ENCODE data around the gene MTCL1.

Gene MTCL1

DNA sequence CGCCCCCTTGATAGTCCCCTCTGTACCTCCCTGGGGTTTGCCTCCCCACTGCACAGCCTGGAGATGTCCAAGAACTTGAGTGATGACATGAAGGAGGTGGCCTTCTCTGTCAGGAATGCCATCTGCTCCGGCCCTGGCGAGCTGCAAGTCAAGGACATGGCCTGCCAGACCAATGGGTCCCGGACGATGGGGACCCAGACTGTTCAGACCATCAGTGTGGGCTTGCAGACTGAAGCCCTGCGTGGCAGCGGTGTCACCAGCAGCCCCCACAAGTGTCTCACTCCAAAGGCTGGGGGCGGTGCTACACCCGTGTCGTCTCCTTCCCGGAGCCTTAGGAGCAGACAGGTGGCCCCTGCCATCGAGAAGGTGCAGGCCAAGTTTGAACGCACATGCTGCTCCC, 119.9 kb downstream of the MTCL1 start:
- Mint-ChIP-seq H3K27ac (no peak overlapping the region), H3K36me3 (ENCODE audit: low read depth) (peaks cover 5% of the 10 kb centered on the region), H3K27me3 (ENCODE audit: low read depth) (no peaks in the 10 kb centered on the region), H3K4me3 (no peak overlapping the region), H3K4me1 (peaks cover 5% of the 10 kb centered on the region), H3K9me3 (no peaks in the 10 kb centered on the region)
- TF ChIP-seq, protein P1, sequence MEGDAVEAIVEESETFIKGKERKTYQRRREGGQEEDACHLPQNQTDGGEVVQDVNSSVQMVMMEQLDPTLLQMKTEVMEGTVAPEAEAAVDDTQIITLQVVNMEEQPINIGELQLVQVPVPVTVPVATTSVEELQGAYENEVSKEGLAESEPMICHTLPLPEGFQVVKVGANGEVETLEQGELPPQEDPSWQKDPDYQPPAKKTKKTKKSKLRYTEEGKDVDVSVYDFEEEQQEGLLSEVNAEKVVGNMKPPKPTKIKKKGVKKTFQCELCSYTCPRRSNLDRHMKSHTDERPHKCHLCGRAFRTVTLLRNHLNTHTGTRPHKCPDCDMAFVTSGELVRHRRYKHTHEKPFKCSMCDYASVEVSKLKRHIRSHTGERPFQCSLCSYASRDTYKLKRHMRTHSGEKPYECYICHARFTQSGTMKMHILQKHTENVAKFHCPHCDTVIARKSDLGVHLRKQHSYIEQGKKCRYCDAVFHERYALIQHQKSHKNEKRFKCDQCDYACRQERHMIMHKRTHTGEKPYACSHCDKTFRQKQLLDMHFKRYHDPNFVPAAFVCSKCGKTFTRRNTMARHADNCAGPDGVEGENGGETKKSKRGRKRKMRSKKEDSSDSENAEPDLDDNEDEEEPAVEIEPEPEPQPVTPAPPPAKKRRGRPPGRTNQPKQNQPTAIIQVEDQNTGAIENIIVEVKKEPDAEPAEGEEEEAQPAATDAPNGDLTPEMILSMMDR (IDR thresholded peaks at IDR 0.05; ENCODE audit: unreplicated experiment in 3 of 3), result no peak

DNA sequence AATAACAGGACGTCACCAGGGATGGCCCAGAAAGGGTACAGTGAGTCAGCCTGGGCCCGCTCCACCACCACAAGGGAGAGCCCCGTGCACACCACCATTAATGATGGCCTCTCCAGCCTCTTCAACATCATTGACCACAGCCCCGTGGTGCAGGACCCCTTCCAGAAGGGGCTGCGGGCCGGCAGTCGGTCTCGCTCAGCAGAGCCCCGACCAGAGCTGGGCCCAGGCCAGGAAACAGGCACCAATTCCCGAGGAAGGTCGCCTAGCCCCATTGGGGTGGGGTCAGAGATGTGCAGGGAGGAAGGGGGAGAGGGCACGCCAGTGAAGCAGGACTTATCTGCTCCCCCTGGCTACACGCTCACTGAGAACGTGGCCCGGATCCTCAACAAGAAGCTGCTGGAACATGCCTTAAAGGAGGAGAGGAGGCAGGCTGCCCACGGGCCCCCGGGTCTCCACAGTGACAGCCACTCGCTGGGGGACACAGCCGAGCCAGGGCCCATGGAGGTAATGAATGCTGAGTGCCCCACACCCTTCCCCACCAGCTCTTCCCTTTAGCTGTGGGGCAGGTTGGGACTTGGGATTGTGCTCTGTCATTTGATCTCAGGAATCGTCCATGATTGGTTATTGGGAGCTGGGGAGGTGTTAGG, 120.5 kb downstream of the MTCL1 start:
- TF ChIP-seq, protein P1 (IDR thresholded peaks at IDR 0.05; ENCODE audit: unreplicated experiment in 3 of 3), result no peak
- Mint-ChIP-seq H3K4me3 (no peak overlapping the region), H3K36me3 (ENCODE audit: low read depth) (peaks cover 3% of the 10 kb centered on the region), H3K9me3 (no peaks in the 10 kb centered on the region), H3K4me1 (peaks cover 5% of the 10 kb centered on the region), H3K27ac (no peak overlapping the region), H3K27me3 (ENCODE audit: low read depth) (no peaks in the 10 kb centered on the region)

DNA sequence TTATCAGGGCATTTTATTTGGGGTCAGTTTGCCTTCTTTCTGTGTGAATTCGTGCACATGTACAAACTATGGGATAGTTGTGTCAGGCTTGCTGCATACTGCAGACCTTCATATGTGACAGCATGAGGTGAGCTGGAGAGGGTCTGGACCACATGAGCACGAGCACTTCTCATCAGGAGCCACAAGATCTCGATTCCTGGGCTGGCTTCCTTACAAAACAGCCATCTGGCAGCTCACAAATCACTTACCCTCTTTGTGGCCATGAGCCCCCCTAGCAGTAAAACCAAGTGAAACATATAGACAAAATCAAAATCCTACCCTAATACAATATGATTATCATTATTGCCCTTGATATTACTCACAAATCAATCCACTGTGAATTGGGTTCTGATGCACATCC, 121.2 kb downstream of the MTCL1 start:
- peaks cover 5% of the 10 kb centered on the region for H3K4me1 Mint-ChIP-seq
- H3K36me3 Mint-ChIP-seq (ENCODE audit: low read depth), result no peaks in the 10 kb centered on the region

DNA sequence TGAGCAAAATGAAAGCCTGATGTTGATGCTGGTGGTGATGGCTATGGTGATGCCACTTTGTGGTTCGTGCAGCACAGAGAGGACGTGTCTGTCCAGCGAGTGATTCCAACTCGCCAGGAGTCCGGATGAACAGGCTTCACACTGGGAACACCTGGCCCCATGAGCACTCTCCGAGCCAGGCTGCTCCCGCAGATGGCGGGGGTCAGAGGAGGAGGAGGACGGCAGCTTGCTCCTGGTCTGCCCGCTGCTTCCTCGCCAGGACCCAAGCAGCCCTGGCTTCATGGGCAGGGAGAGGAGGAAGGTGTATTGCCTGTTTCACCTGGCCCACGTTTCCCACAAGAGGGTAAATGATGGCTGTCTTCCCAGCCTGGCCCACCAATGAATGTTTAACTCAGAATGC, 121.6 kb downstream of the MTCL1 start:
- Mint-ChIP-seq H3K27me3 (ENCODE audit: low read depth) (no peaks in the 10 kb centered on the region), H3K4me1 (peaks cover 1% of the 10 kb centered on the region), H3K9me3 (no peaks in the 10 kb centered on the region), H3K27ac (no peak overlapping the region), H3K4me3 (no peak overlapping the region), H3K36me3 (ENCODE audit: low read depth) (no peaks in the 10 kb centered on the region)
- TF ChIP-seq, protein P1 (IDR thresholded peaks at IDR 0.05; ENCODE audit: unreplicated experiment in 3 of 3), result no peak

More for the DNA sequence above, 121.2 kb downstream of the MTCL1 start:
- TF ChIP-seq, protein P1 (IDR thresholded peaks at IDR 0.05; ENCODE audit: unreplicated experiment in 3 of 3), result no peak
- no peaks in the 10 kb centered on the region for H3K27me3 Mint-ChIP-seq (ENCODE audit: low read depth)
- H3K9me3 Mint-ChIP-seq, result no peaks in the 10 kb centered on the region
- no peak overlapping the region for H3K27ac Mint-ChIP-seq
- H3K4me3 Mint-ChIP-seq, result no peak overlapping the region

DNA sequence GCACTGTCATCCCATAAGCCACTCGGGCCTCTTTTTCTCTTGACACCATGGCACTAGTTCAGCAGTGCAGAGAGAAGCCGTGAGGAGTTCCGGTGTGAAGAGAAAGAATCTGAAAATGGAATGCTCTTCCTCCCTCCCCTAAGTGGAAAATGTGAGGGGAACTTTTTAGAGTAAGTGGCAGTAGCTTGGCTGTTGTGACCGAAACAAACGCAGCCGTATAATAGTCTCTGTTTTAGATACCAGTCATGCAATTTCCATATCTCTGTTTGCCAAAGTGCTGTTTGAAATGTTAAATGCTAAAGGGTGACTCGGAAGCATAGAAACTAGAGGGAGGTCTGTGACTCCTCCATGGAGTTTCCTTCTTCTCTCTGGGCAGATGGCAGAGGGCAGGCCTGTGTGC, 122.9 kb downstream of the MTCL1 start:
- H3K4me1 Mint-ChIP-seq, result peaks cover 8% of the 10 kb centered on the region
- H3K27ac Mint-ChIP-seq, result no peak overlapping the region
- H3K4me3 Mint-ChIP-seq, result no peak overlapping the region
- no peaks in the 10 kb centered on the region for H3K27me3 Mint-ChIP-seq (ENCODE audit: low read depth)
- TF ChIP-seq, protein P1 (IDR thresholded peaks at IDR 0.05; ENCODE audit: unreplicated experiment in 3 of 3), result no peak
- no peaks in the 10 kb centered on the region for H3K9me3 Mint-ChIP-seq
- H3K36me3 Mint-ChIP-seq (ENCODE audit: low read depth), result no peaks in the 10 kb centered on the region

DNA sequence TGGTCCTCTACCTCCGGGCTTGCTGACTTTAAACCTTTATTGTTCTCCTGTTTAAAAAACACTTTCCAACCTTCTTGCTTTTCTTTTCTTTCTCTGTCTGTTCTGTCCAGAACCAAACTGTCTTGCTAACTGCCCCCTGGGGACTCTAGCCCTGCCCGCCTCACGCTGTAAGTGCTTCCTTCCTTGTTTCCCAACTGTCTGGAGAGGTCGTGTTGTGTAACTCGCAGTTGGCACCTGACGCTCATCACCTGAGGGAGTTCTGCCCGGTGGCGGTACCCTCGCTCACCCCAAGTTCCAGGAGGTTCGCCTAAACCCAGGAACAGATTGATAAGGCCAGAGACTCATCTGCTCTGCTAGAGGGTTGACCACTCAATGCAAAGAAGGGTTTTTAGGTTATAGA, 123.4 kb downstream of the MTCL1 start:
- Mint-ChIP-seq H3K9me3 (no peaks in the 10 kb centered on the region), H3K4me3 (no peak overlapping the region), H3K27ac (no peak overlapping the region), H3K4me1 (peaks cover 8% of the 10 kb centered on the region), H3K36me3 (ENCODE audit: low read depth) (no peaks in the 10 kb centered on the region), H3K27me3 (ENCODE audit: low read depth) (no peaks in the 10 kb centered on the region)
- TF ChIP-seq, protein P1 (IDR thresholded peaks at IDR 0.05; ENCODE audit: unreplicated experiment in 3 of 3), result no peak
